Body of pancreas (tissue), 4 donors: ENCODE measurements around the gene C8B.

ENCODE experiments used
- POLR2A ChIP-seq, 3 donors: fragments of 450-650 bp; IDR thresholded peaks; one replicate each; pipeline ENCODE4 v1.6.1; 2016; ENCODE audit warnings: antibody characterized with exemption in 3 of 3, mild to moderate bottlenecking in 2 of 3
- TF ChIP-seq, protein P1 (sequence below), 7 experiments: fragments of 450-650 bp in 4 of 7; fragments of 200-600 bp in 3 of 7; sonication (generic) in 3 of 7; IDR thresholded peaks; one replicate each; pipeline ENCODE4 v1.5.1; 2016 to 2019; ENCODE audit warnings: antibody characterized with exemption in 7 of 7

DNA sequence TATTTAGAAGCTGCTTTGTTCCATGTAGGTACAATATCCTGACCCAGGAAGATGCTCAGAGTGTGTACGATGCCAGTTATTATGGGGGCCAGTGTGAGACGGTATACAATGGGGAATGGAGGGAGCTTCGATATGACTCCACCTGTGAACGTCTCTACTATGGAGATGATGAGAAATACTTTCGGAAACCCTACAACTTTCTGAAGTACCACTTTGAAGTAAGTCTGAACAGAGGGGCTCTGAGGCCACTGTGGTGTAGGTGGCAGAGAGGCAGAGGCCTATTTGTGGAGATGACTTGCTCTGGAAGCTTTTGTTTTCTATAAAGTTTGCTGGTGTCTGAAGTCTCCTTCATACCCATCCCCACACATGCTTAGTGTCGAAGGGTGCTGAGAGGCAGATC is 84.4 kb downstream of the C8B start:
- TF ChIP-seq, protein P1, sequence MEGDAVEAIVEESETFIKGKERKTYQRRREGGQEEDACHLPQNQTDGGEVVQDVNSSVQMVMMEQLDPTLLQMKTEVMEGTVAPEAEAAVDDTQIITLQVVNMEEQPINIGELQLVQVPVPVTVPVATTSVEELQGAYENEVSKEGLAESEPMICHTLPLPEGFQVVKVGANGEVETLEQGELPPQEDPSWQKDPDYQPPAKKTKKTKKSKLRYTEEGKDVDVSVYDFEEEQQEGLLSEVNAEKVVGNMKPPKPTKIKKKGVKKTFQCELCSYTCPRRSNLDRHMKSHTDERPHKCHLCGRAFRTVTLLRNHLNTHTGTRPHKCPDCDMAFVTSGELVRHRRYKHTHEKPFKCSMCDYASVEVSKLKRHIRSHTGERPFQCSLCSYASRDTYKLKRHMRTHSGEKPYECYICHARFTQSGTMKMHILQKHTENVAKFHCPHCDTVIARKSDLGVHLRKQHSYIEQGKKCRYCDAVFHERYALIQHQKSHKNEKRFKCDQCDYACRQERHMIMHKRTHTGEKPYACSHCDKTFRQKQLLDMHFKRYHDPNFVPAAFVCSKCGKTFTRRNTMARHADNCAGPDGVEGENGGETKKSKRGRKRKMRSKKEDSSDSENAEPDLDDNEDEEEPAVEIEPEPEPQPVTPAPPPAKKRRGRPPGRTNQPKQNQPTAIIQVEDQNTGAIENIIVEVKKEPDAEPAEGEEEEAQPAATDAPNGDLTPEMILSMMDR (IDR thresholded peaks at IDR 0.05) = no peak
- no peak for TF ChIP-seq POLR2A (IDR thresholded peaks at IDR 0.05)
